ENCODE results near the gene GSTP1.
"Not testable (repeated sequence)": the region's sequence is repeated elsewhere in the genome, so short reads cannot be mapped to it uniquely, and the experiment has no call there.

The GSTP1 gene

GRCh38 chr11:67583247-67584204 lies at the start of gene GSTP1:
GSTP1 (plus strand) TSS chr11:67583812; CDS start chr11:67583844, 32 bp downstream.
- DNase-seq, result peak; percentile 89

GRCh38 chr11:67534070-67534679 lies 49.4 kb upstream of the GSTP1 start:
- DNase-seq, result no peak

GRCh38 chr11:67535561-67535960 lies 48.1 kb upstream of the GSTP1 start:
- no peak for DNase-seq

GRCh38 chr11:67538306-67538705 lies 45.3 kb upstream of the GSTP1 start:
- peak; percentile 19 for DNase-seq

GRCh38 chr11:67538823-67539505 lies 44.6 kb upstream of the GSTP1 start:
- no peak for DNase-seq

GRCh38 chr11:67539550-67539949 lies 44.1 kb upstream of the GSTP1 start:
- no peak for DNase-seq

GRCh38 chr11:67541198-67541597 lies 42.4 kb upstream of the GSTP1 start:
- DNase-seq, result no peak

GRCh38 chr11:67542169-67542568 lies 41.4 kb upstream of the GSTP1 start:
- DNase-seq, result no peak

- DNase-seq, result no peak
Measured at GRCh38 chr11:67542971-67543370, 40.6 kb upstream of the GSTP1 start.

GRCh38 chr11:67543585-67543984 lies 40.0 kb upstream of the GSTP1 start:
- DNase-seq, result no peak

- DNase-seq, result no peak
Measured at GRCh38 chr11:67544616-67545242, 38.9 kb upstream of the GSTP1 start.

- DNase-seq, result no peak
Measured at GRCh38 chr11:67545280-67545679, 38.3 kb upstream of the GSTP1 start.

GRCh38 chr11:67548112-67548511 lies 35.5 kb upstream of the GSTP1 start:
- not testable (repeated sequence) for DNase-seq

GRCh38 chr11:67548555-67549110 lies 35.0 kb upstream of the GSTP1 start:
- no peak for DNase-seq

GRCh38 chr11:67551127-67551526 lies 32.5 kb upstream of the GSTP1 start:
- DNase-seq, result no peak

- DNase-seq, result not testable (repeated sequence)
Measured at GRCh38 chr11:67551697-67552096, 31.9 kb upstream of the GSTP1 start.

GRCh38 chr11:67556244-67556643 lies 27.4 kb upstream of the GSTP1 start:
- no peak for DNase-seq

GRCh38 chr11:67558084-67558772 lies 25.4 kb upstream of the GSTP1 start:
- no peak for DNase-seq

- DNase-seq, result no peak
Measured at GRCh38 chr11:67561971-67562619, 21.5 kb upstream of the GSTP1 start.

GRCh38 chr11:67562963-67563704 lies 20.5 kb upstream of the GSTP1 start:
- peak; percentile 72 for DNase-seq

GRCh38 chr11:67563705-67564114 lies 19.9 kb upstream of the GSTP1 start:
- DNase-seq, result peak; percentile 94

Measured in fibroblast of upper back skin (primary cell).